Ammon's horn (tissue), 1 donor: ENCODE results near the gene POU2F2.

Experiments used
- DNase-seq: peaks from one replicate; pipeline ENCODE4 v3.0.0-alpha.2; 2016; ENCODE audit warnings: low spot score

POU2F2 gene

GRCh38 chr19:42132030-42132628, at the start of gene POU2F2:
Gene POU2F2, minus strand, starts transcription at chr19:42132446. Its CDS starts 35 bp downstream, at chr19:42132411.
- peak; percentile 53 for DNase-seq

GRCh38 chr19:42178791-42179674, 46.8 kb upstream of the POU2F2 start:
- no peak for DNase-seq

GRCh38 chr19:42177686-42178019, 45.4 kb upstream of the POU2F2 start:
- DNase-seq, result no peak

GRCh38 chr19:42176990-42177685, 44.9 kb upstream of the POU2F2 start:
- peak; percentile 88 for DNase-seq

- DNase-seq, result no peak
These were observed 44.4 kb upstream of the POU2F2 start for GRCh38 chr19:42176649-42176989.

- DNase-seq, result peak; percentile 60
These were observed 43.9 kb upstream of the POU2F2 start for GRCh38 chr19:42175952-42176648.

- DNase-seq, result no peak
These were observed 42.9 kb upstream of the POU2F2 start for GRCh38 chr19:42174958-42175734.

GRCh38 chr19:42174188-42174587, 41.9 kb upstream of the POU2F2 start:
- no peak for DNase-seq

- DNase-seq, result no peak
These were observed 41.4 kb upstream of the POU2F2 start for GRCh38 chr19:42173695-42174094.

- no peak for DNase-seq
These were observed 40.0 kb upstream of the POU2F2 start for GRCh38 chr19:42172261-42172660.

GRCh38 chr19:42170715-42171114, 38.5 kb upstream of the POU2F2 start:
- no peak for DNase-seq

GRCh38 chr19:42169486-42170413, 37.5 kb upstream of the POU2F2 start:
- DNase-seq, result no peak

- DNase-seq, result no peak
These were observed 36.0 kb upstream of the POU2F2 start for GRCh38 chr19:42168206-42168605.

GRCh38 chr19:42166316-42166715, 34.1 kb upstream of the POU2F2 start:
- DNase-seq, result no peak

- no peak for DNase-seq
These were observed 32.9 kb upstream of the POU2F2 start for GRCh38 chr19:42165146-42165545.

- no peak for DNase-seq
These were observed 29.5 kb upstream of the POU2F2 start for GRCh38 chr19:42161616-42162263.

- DNase-seq, result no peak
These were observed 27.7 kb upstream of the POU2F2 start for GRCh38 chr19:42159942-42160341.

- DNase-seq, result no peak
These were observed 26.7 kb upstream of the POU2F2 start for GRCh38 chr19:42158926-42159325.

GRCh38 chr19:42156571-42156970, 24.3 kb upstream of the POU2F2 start:
- no peak for DNase-seq

- DNase-seq, result no peak
These were observed 23.6 kb upstream of the POU2F2 start for GRCh38 chr19:42155796-42156195.
